ENCODE measurements around the gene ULBP1. TPM values are rescaled to one million over a fixed set of nuclear protein-coding genes. Genes with fewer than 3 reads are reported as not detected.
A peak's percentile ranks its signal among the peaks of the same experiment; 100 is the strongest.
"Not testable (repeated sequence)": the region's sequence is repeated elsewhere in the genome, so short reads cannot be mapped to it uniquely, and the experiment has no call there.

The ULBP1 gene
- total RNA-seq, 5 donors from 2014 or later (not counting 1 experiment from before 2014, with no cell fraction given) = 0.13 to 0.23 (median 0.14) TPM; not detected in 1

DNA sequence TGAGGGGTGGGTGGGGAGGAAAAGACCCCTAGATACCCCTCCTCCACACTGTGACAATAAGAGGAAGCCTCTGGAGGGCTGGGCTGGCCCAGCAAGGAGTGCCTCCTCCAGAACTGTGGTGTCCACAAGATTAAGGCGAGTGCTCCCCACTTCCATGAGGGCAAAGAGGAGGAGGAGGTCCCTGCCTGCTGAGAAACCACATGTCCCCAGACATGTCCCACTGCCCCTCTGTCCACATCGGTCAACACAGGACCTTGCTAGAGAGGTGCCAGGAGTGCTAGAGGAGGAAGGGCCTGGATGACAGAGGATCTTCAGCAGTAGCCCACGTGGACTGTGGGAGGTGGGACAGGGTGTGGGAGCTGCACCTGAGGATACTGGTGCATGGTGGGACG is 43.9 kb upstream of the ULBP1 start:
- Histone ChIP-seq H3K4me3 (ENCODE audit: control insufficient read depth in 1 of 2, extremely low read depth in 1 of 2, low read length in 1 of 2) (no peak overlapping the region), H3K27me3 (replicated peaks in 1 of 2; ENCODE audit: control insufficient read depth in 2 of 2, extremely low read depth in 1 of 2, insufficient read depth in 2 of 2, low read length in 1 of 2) (peaks cover 12 to 59% of the 10 kb centered on the region in 2 experiments), H3K36me3 (ENCODE audit: control insufficient read depth in 2 of 2, extremely low read depth in 1 of 2, insufficient read depth in 1 of 2, low read length in 1 of 2) (no peaks in the 10 kb centered on the region), H3K9me3 (no peaks in the 10 kb centered on the region), H3K4me1 (ENCODE audit: control insufficient read depth in 1 of 2, extremely low read depth in 1 of 2, insufficient read depth in 2 of 2, low read length in 2 of 2) (peaks cover 3 to 18% of the 10 kb centered on the region in 2 experiments), H3K27ac (ENCODE audit: low read length) (no peak overlapping the region)
- no peak for ATAC-seq (replicated peaks in 1 of 4)
- POLR2A ChIA-PET = no interaction called here
- Mint-ChIP-seq H3K4me3 (no peak overlapping the region), H3K4me1 (peaks cover 15 to 24% (median 20%) of the 10 kb centered on the region in 3 donors), H3K9me3 (no peaks in the 10 kb centered on the region), H3K27me3 (peaks cover 47 to 59% of the 10 kb centered on the region in 2 donors), H3K36me3 (no peaks in the 10 kb centered on the region), H3K27ac (no peak overlapping the region)
- WGBS (ENCODE audit: insufficient coverage) = 61% methylated on average over 2 of the region's 4 CpGs
- peak in 1 of 35 experiments; percentile 4 for DNase-seq
- CTCF ChIA-PET = no interaction called here

DNA sequence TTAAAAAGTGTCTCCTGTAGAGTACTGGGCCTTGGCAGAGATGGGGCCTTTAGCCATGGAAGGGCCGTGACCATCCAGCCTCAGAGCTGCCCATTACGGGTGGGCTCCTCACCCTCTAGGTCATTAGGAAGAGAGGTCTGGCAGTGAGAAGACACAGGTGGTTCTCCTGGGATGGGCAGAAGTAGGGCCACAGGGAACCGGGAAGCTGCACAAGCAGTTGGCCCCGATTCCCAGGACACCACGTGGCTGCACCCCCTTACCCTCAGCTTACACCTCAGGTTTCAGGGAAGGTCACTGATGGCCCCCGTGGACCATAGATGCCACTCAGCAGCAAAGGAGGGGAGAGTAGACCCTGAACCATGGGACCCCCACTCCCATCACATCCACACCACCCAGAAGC is 42.4 kb upstream of the ULBP1 start:
- ChIA-PET POLR2A (no interaction called here), CTCF (no interaction called here)
- Mint-ChIP-seq H3K27me3 (peaks cover 55 to 72% of the 10 kb centered on the region in 2 donors), H3K27ac (no peak overlapping the region), H3K36me3 (no peaks in the 10 kb centered on the region), H3K4me3 (no peak overlapping the region), H3K9me3 (no peaks in the 10 kb centered on the region), H3K4me1 (peaks cover 19 to 32% (median 30%) of the 10 kb centered on the region in 3 donors)
- H3K27ac ChIP-seq (ENCODE audit: low read length) = no peak overlapping the region
- no peaks in the 10 kb centered on the region for H3K36me3 ChIP-seq (ENCODE audit: control insufficient read depth in 2 of 2, extremely low read depth in 1 of 2, insufficient read depth in 1 of 2, low read length in 1 of 2)
- H3K4me3 ChIP-seq (ENCODE audit: control insufficient read depth in 1 of 2, extremely low read depth in 1 of 2, low read length in 1 of 2) = no peak overlapping the region
- DNase-seq (peak in 1 of 35 experiments; percentile 12), ATAC-seq (replicated peaks in 1 of 4) (no peak)
- H3K4me1 ChIP-seq (ENCODE audit: control insufficient read depth in 1 of 2, extremely low read depth in 1 of 2, insufficient read depth in 2 of 2, low read length in 2 of 2) = peaks cover 3 to 30% of the 10 kb centered on the region in 2 experiments
- WGBS (ENCODE audit: insufficient coverage) = 91% methylated on average over 5 of the region's 6 CpGs
- H3K9me3 ChIP-seq = no peaks in the 10 kb centered on the region
- peaks cover 15 to 68% of the 10 kb centered on the region in 2 experiments for H3K27me3 ChIP-seq (replicated peaks in 1 of 2; ENCODE audit: control insufficient read depth in 2 of 2, extremely low read depth in 1 of 2, insufficient read depth in 2 of 2, low read length in 1 of 2)

DNA sequence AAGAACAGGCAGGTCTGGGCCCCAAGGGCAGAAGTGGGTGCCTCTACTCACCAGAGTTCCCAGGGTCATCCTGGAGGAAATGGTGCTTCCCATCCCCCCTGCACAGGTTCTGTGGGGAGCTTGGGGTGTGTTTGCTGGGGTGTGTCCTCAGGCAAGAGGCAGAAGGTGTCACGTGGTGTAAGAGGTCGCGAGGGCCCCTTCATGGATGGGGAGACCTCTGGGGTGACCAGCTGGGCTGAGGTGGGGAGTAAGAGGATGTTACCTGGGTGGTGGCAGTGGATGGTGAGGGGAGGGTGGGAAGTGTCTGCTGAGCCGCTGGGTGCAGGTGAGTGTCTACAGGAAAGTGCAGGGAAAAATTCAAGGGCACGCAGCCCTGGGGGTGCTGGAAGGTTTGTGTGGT is 41.7 kb upstream of the ULBP1 start:
- peaks cover 56 to 77% of the 10 kb centered on the region in 2 donors for H3K27me3 Mint-ChIP-seq
- WGBS (ENCODE audit: insufficient coverage) = 78% methylated on average over 4 of the region's 5 CpGs
- H3K27ac Mint-ChIP-seq; H3K9me3 ChIP-seq; H3K36me3 ChIP-seq (ENCODE audit: control insufficient read depth in 2 of 2, extremely low read depth in 1 of 2, insufficient read depth in 1 of 2, low read length in 1 of 2); H3K36me3 Mint-ChIP-seq; H3K9me3 Mint-ChIP-seq; ATAC-seq (replicated peaks in 1 of 4); H3K27ac ChIP-seq (ENCODE audit: low read length); CTCF ChIA-PET; POLR2A ChIA-PET: not testable (repeated sequence)
- H3K27me3 ChIP-seq (replicated peaks in 1 of 2; ENCODE audit: control insufficient read depth in 2 of 2, extremely low read depth in 1 of 2, insufficient read depth in 2 of 2, low read length in 1 of 2) = peaks cover 18 to 72% of the 10 kb centered on the region in 2 experiments
- H3K4me3 ChIP-seq (ENCODE audit: control insufficient read depth in 1 of 2, extremely low read depth in 1 of 2, low read length in 1 of 2) = peak overlapping the region in 1 of 2 donors; percentile 79
- H3K4me1 Mint-ChIP-seq = peaks cover 21 to 34% (median 31%) of the 10 kb centered on the region in 3 donors
- peak in 1 of 35 experiments; percentile 11 for DNase-seq
- H3K4me1 ChIP-seq (ENCODE audit: control insufficient read depth in 1 of 2, extremely low read depth in 1 of 2, insufficient read depth in 2 of 2, low read length in 2 of 2) = peaks cover 3 to 31% of the 10 kb centered on the region in 2 experiments
- peak overlapping the region; percentile 15 to 84 (median 56) for H3K4me3 Mint-ChIP-seq

DNA sequence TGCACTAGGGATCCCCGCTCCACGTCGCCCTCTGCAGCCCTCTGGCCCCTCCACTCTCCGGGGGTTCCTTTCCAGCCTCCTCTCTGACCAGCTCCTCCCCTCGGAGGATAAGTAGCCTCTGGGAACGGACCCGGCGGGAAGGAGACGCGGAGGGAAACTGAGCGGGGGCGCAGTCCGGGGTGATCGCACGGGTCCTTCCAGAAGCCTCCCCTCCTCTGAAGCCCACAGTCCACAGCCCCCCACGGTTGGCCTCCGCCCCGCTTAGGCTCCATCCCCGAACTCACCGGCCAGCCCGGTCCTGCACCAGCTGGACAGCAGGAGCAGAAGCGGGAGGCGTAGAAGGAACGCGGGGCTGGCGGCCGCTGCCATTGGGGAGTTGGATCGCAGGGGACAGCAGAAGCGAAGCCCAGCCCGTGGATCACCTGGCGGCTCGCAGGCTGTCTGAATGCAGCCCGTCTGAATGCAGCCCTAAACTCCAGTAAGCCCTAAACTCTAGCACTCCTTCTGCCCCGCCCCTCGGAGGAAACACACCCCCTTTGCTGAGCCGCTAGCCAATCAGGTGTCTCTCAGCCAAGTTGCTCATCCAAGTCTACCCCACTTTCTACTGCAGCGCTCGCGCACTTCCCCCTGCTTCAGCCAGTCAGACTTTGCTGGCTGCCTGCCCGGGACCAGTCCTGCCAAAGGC is 41.0 kb upstream of the ULBP1 start, which contains the start of gene RAET1G:
TSS of gene RAET1G (minus strand) at position 480 of the 685 bp plus-strand sequence. CDS start at position 369, 111 bp downstream.
- Histone ChIP-seq H3K27me3 (replicated peaks in 1 of 2; ENCODE audit: control insufficient read depth in 2 of 2, extremely low read depth in 1 of 2, insufficient read depth in 2 of 2, low read length in 1 of 2) (peaks cover 18 to 72% of the 10 kb centered on the region in 2 experiments), H3K4me1 (ENCODE audit: control insufficient read depth in 1 of 2, extremely low read depth in 1 of 2, insufficient read depth in 2 of 2, low read length in 2 of 2) (peaks cover 3 to 31% of the 10 kb centered on the region in 2 experiments), H3K9me3 (no peaks in the 10 kb centered on the region), H3K4me3 (ENCODE audit: control insufficient read depth in 1 of 2, extremely low read depth in 1 of 2, low read length in 1 of 2) (peak within 1 kb of the TSS; percentile 42 to 79), H3K36me3 (ENCODE audit: control insufficient read depth in 2 of 2, extremely low read depth in 1 of 2, insufficient read depth in 1 of 2, low read length in 1 of 2) (no peaks in the 10 kb centered on the region), H3K27ac (ENCODE audit: low read length) (no peak within 1 kb of the TSS)
- Mint-ChIP-seq H3K4me1 (peaks cover 21 to 34% (median 31%) of the 10 kb centered on the region in 3 donors), H3K36me3 (no peaks in the 10 kb centered on the region), H3K9me3 (no peaks in the 10 kb centered on the region), H3K27me3 (peaks cover 62 to 84% of the 10 kb centered on the region in 2 donors), H3K4me3 (peak within 1 kb of the TSS; percentile 78 to 84 (median 81)), H3K27ac (peak within 1 kb of the TSS in 1 of 2 donors; percentile 5)
- POLR2A ChIA-PET = no interaction called here
- ATAC-seq (replicated peaks in 1 of 4) (peak; percentile 87 to 95 (median 93)), DNase-seq (peak; percentile 56 to 87 (median 77))
- 3% methylated on average over 40 of the region's 40 CpGs for WGBS (ENCODE audit: insufficient coverage)
- CTCF ChIA-PET = no interaction called here

DNA sequence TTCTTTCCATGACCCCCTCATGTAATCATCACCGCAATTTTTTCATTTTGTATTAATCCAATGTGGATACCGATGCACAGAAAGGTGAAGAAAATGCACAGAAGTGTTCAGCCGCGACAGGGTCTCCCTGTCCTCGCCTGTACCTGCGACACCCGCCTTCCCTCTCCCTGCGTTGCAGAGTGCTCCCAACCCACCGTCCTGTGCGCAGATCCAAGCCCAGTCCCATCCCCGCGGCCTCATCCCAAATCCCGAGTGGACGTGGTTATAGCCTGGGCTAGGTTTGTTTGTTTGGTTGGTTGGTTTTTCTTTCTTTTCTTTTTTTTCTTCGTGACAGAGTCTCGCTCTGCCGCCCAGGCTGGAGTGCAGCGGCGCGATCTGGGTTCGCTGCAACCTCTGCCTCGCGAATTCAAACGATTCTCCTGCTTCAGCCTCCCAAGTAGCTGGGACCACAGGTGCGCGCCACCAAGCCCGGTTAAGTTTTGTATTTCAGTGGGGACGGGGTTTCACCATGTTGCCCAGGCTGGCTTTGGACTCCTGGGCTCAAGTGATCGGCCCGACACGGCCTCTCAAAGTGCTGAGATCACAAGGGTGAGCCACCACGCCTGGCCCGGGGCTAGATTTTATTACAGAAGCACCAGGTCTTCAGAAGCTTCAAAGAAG is 40.3 kb upstream of the ULBP1 start:
- peak overlapping the region; percentile 78 to 84 (median 81) for H3K4me3 Mint-ChIP-seq
- no peaks in the 10 kb centered on the region for H3K9me3 ChIP-seq
- H3K27me3 Mint-ChIP-seq = peaks cover 67 to 84% of the 10 kb centered on the region in 2 donors
- WGBS (ENCODE audit: insufficient coverage) = 24% methylated on average over 15 of the region's 33 CpGs
- peak overlapping the region; percentile 42 to 79 for H3K4me3 ChIP-seq (ENCODE audit: control insufficient read depth in 1 of 2, extremely low read depth in 1 of 2, low read length in 1 of 2)
- peaks cover 18 to 66% of the 10 kb centered on the region in 2 experiments for H3K27me3 ChIP-seq (replicated peaks in 1 of 2; ENCODE audit: control insufficient read depth in 2 of 2, extremely low read depth in 1 of 2, insufficient read depth in 2 of 2, low read length in 1 of 2)
- no peaks in the 10 kb centered on the region for H3K36me3 Mint-ChIP-seq
- CTCF ChIA-PET = interaction anchor here (1.1 to 1.3 kb wide), 2 partner anchors 88 to 94 kb away, joined by 4 to 6 read pairs; no protein-coding TSS in a partner anchor
- peaks cover 3 to 31% of the 10 kb centered on the region in 2 experiments for H3K4me1 ChIP-seq (ENCODE audit: control insufficient read depth in 1 of 2, extremely low read depth in 1 of 2, insufficient read depth in 2 of 2, low read length in 2 of 2)
- no peaks in the 10 kb centered on the region for H3K36me3 ChIP-seq (ENCODE audit: control insufficient read depth in 2 of 2, extremely low read depth in 1 of 2, insufficient read depth in 1 of 2, low read length in 1 of 2)
- peak overlapping the region in 1 of 2 donors; percentile 5 for H3K27ac Mint-ChIP-seq
- H3K9me3 Mint-ChIP-seq = no peaks in the 10 kb centered on the region
- DNase-seq = no peak
- H3K27ac ChIP-seq (ENCODE audit: low read length) = no peak overlapping the region
- POLR2A ChIA-PET = no interaction called here
- H3K4me1 Mint-ChIP-seq = peaks cover 21 to 34% (median 31%) of the 10 kb centered on the region in 3 donors
- ATAC-seq (replicated peaks in 1 of 4) = peak; percentile 28 to 55 (median 38)

DNA sequence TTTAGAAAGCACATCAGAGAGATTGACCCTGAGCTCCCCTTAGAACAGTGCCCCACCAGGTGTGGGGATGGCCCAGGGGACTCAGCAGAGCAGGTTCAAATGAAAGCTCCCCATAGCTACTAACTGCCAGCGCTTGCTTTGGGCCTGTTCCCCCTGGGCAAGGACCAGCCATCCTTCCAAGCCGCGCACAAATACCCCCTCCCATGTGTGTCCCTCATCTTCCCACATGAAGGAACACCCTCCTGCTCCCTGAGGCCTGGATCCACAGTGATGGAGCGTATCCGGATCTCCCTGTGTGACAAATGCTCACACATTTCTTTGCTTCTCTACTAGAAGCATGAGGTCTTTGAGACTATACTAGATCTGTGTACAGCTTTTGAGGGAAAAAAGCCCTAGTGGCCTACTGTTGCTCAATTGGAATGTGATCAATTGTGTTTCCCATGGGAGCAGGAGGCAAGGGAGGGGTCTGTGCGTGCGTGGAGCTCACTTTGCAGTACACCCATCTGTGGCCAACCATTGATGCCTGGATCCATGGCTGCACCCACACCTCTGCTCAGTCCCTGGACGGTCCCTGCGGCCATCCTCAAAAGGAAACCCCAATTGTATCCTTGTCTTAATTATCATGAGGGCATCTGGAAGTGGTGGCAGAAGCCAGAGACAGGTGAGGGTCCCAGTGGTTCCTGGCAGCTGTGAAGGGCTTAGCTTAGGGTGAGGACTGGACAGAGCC is 39.4 kb upstream of the ULBP1 start:
- Histone ChIP-seq H3K4me1 (ENCODE audit: control insufficient read depth in 1 of 2, extremely low read depth in 1 of 2, insufficient read depth in 2 of 2, low read length in 2 of 2) (peaks cover 3 to 31% of the 10 kb centered on the region in 2 experiments), H3K4me3 (ENCODE audit: control insufficient read depth in 1 of 2, extremely low read depth in 1 of 2, low read length in 1 of 2) (no peak overlapping the region), H3K36me3 (ENCODE audit: control insufficient read depth in 2 of 2, extremely low read depth in 1 of 2, insufficient read depth in 1 of 2, low read length in 1 of 2) (no peaks in the 10 kb centered on the region), H3K9me3 (no peaks in the 10 kb centered on the region), H3K27me3 (replicated peaks in 1 of 2; ENCODE audit: control insufficient read depth in 2 of 2, extremely low read depth in 1 of 2, insufficient read depth in 2 of 2, low read length in 1 of 2) (peaks cover 18 to 70% of the 10 kb centered on the region in 2 experiments), H3K27ac (ENCODE audit: low read length) (no peak overlapping the region)
- Mint-ChIP-seq H3K4me3 (peak overlapping the region in 2 of 3 donors; percentile 14 to 84), H3K9me3 (no peaks in the 10 kb centered on the region), H3K27me3 (peaks cover 73 to 89% of the 10 kb centered on the region in 2 donors), H3K36me3 (no peaks in the 10 kb centered on the region), H3K27ac (no peak overlapping the region), H3K4me1 (peaks cover 21 to 34% (median 31%) of the 10 kb centered on the region in 3 donors)
- DNase-seq (peak in 1 of 35 experiments; percentile 3), ATAC-seq (replicated peaks in 1 of 4) (no peak)
- POLR2A ChIA-PET = no interaction called here
- 83% methylated on average over 5 of the region's 9 CpGs for WGBS (ENCODE audit: insufficient coverage)
- CTCF ChIA-PET = interaction anchor here (0.6 to 1.3 kb wide), 5 partner anchors 38 to 193 kb away, joined by 4 to 6 read pairs (median 4); no protein-coding TSS in a partner anchor

Measured in T-cell (primary cell).